Mesodermal cell (in vitro differentiated cells): ENCODE measurements around the gene ALK.
"Not testable (repeated sequence)": the region's sequence is repeated elsewhere in the genome, so short reads cannot be mapped to it uniquely, and the experiment has no call there.

Experiments
- H3K27ac ChIP-seq: 2 replicates; pipeline ENCODE4 v1.7.0; 2013; ENCODE audit warnings: mild to moderate bottlenecking, low read depth, low read length, moderate library complexity; ENCODE audit not compliant: severe bottlenecking
- H3K36me3 ChIP-seq: 2 replicates; pipeline ENCODE4 v1.7.1; 2013; ENCODE audit warnings: mild to moderate bottlenecking, low read length, moderate library complexity; ENCODE audit not compliant: control insufficient read depth, insufficient read depth
- H3K4me1 ChIP-seq: one replicate; pipeline ENCODE4 v1.7.1; 2013; ENCODE audit warnings: mild to moderate bottlenecking, low read length; ENCODE audit not compliant: insufficient read depth, control insufficient read depth, poor library complexity, severe bottlenecking
- H3K4me3 ChIP-seq: 2 replicates; pipeline ENCODE4 v1.7.0; 2013; ENCODE audit warnings: low read length, control low read depth, mild to moderate bottlenecking; ENCODE audit not compliant: insufficient read depth, poor library complexity, severe bottlenecking; ENCODE audit errors: extremely low read depth
- H3K9me3 ChIP-seq: 2 replicates; pipeline ENCODE4 v1.7.1; 2013; ENCODE audit warnings: mild to moderate bottlenecking, low read length, moderate library complexity; ENCODE audit not compliant: control insufficient read depth
- WGBS, 2 experiments: methylation state at CpG; one replicate each; pipeline ENCODE4 v1.1.5; 2013; ENCODE audit warnings: missing lambda C conversion rate in 2 of 2; ENCODE audit not compliant: insufficient coverage in 2 of 2; 5-methylcytosine and 5-hydroxymethylcytosine counted together

The ALK gene

DNA sequence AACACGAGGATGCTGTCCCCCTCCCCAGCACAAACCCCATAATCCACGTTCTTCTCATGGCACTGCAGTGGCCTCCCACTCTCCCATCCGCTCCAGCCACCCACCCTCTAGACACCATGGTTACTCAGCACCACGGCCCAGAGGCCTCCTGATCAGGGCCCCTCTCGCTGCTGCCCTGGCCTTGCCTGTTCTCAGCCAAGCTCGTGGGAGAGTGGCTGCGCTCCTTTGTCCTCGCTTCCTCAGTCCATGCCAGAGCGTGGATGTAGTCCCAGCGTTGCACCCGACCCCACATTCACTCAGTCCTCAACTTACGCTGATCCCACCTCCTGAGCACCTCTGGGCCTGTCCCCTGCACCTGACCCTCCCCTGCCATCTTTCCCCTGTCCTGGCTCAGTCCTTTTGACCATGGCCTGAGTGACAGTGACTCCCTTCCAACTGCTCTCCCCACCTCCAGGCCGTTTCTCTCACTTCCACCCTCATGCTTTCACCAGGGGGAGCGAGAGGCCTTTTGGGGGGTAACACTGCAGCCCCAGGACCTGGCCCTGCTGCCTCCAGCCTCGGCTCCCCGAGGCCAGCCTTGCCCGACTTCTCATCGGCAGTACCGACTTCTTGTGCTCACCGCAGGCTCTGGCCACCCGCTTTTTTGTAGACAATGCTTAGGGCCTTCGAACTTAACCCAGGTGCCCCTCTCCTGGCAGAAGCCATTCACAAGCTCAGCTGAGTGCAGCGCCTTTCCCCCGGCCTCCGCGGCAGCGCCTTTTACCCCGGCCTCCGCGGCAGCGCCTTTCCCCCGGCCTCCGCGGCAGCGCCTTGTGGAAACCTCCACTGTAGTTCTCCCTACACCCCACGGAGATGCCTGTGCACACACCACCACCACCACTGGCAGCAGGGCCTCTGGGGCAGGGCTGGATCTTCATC lies 674.7 kb downstream of the ALK start:
- Histone ChIP-seq H3K4me1 (no peaks in the 10 kb centered on the region), H3K4me3 (no peak overlapping the region), H3K36me3 (no peaks in the 10 kb centered on the region), H3K9me3 (no peaks in the 10 kb centered on the region), H3K27ac (no peak overlapping the region)
- 90 to 92% methylated on average over 34 of the region's 36 CpGs for WGBS, 2 experiments

DNA sequence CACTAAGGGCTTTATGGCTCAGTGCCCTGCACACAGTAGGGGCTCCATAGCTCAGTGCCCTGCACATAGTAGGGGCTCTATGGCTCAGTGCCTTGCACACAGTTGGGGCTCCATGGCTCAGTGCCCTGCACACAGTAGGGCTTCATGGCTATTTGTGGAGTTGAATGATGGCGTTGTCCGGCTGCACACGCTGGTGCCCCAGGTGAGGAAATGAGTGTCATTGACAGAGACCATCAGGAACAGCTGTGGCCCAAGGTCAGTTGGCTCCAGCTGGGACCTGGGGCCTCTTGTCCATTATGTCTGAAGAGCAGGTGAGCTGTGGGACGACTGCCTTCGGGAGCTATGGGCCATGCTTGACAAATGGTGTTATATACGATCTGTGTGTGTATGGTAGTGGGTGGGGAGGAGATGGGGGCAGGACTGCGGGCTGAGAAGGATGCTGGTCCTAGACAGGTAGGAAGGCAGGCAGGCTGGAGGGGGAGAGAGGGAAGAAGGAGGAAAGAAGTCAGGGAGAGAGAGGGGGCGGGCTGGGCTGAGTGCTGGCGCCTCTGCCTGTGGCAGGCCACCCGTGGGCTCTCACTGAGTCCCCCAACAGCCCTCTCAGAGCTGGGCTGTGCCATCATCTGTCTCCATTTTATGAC lies 675.5 kb downstream of the ALK start:
- WGBS, 2 experiments = 96% methylated on average over 6 to 9 of the region's 10 CpGs
- Histone ChIP-seq H3K4me3 (no peak overlapping the region), H3K4me1 (no peaks in the 10 kb centered on the region), H3K9me3 (no peaks in the 10 kb centered on the region), H3K36me3 (no peaks in the 10 kb centered on the region), H3K27ac (no peak overlapping the region)

DNA sequence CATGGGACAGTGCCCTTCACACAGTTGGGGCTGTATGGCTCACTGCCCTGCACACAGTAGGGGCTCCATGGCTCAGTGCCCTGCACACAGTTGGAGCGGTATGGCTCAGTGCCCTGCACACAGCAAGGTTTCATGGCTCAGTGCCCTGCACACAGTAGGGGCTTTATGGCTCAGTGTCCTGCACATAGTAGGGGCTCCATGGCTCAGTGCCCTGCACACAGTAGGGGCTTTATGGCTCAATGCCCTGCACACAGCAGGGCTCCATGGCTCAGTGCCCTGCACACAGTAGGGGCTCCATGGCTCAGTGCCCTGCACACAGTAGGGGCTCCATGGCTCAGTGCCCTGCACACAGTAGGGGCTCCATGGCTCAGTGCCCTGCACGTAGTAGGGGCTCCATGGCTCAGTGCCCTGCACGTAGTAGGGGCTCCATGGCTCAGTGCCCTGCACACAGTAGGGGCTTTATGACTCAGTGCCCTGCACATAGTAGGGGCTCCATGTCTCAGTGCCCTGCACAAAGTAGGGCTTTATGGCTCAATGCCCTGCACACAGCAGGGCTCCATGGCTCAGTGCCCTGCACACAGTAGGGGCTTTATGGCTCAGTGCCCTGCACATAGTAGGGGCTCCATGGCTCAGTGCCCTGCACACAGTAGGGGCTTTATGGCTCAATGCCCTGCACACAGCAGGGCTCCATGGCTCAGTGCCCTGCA lies 676.2 kb downstream of the ALK start:
- H3K27ac ChIP-seq, H3K4me1 ChIP-seq, H3K4me3 ChIP-seq, H3K9me3 ChIP-seq, H3K36me3 ChIP-seq: not testable (repeated sequence)
- WGBS, 2 experiments = 84 to 100% methylated on average over 3 of the region's 3 CpGs

DNA sequence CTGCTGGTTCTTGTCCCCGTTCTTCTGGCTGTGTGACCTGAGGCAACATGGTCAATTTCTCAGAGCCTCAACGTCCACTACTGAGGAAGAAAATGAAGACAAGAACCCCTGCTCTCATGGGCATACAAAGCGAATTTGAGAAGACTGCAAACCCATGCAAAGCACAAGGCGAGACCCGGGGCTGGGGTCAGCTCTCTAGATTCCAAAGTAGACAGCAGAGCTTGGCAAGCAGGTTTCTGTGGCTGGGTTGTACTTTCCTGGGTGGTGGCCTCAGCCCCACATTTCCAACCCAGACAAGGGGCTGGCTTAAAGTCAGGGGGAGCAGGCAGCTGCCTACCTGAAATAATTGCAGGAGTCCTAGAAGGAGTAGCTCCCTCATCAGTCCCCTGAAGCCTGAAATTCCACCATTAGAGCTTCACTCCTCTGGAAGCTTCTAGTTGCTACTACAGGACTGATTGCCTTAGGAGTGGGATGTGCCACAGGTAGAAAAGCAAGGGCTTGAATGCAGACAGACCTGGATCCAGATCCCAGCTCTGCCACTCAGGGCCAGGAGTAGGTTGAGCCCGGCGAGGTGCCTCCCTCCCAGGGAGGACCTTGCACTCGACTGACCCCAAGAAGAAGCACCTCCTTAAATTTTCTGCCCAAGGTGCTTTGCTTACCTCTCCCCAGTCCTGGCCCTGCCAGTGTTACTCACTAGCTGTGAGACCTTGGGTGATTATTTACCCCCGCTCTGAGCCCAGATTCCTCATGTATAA lies 678.6 kb downstream of the ALK start:
- Histone ChIP-seq H3K4me3 (no peak overlapping the region), H3K9me3 (no peaks in the 10 kb centered on the region), H3K4me1 (peaks cover 3% of the 10 kb centered on the region), H3K27ac (no peak overlapping the region), H3K36me3 (no peaks in the 10 kb centered on the region)
- WGBS, 2 experiments = 76 to 87% methylated on average over 8 of the region's 9 CpGs

DNA sequence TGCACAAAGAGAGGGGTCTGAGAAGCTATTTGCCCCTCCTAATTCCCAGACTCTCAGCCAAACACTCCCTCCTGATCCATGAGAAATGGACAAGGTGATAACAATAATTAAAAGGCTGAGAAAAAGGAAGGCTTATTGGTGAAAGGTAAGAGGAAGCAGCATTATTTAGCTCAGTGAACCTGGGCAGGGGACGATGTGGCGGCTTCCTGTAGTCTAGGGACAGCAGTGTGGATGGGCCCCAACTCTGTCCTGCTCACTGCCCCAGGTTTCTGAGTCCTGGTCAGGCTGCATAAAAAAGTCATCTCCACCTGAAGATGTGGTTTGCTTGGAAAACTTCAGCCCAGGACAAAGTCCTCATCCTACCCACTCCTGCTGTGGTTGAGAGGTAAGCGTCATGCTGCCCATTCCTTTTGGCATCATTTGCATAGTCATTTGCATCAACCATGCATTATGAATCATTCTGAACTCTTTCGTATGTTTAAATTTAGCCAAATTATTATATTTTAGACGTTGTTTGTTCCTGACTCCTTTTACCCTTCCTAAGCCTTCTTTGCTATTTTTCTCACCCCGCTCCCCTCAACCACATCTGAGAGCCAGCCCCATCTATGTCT lies 679.3 kb downstream of the ALK start:
- peaks cover 3% of the 10 kb centered on the region for H3K4me1 ChIP-seq
- WGBS, 2 experiments = 95 to 100% methylated on average over 3 to 5 of the region's 6 CpGs
- H3K9me3 ChIP-seq = no peaks in the 10 kb centered on the region
- no peaks in the 10 kb centered on the region for H3K36me3 ChIP-seq
- H3K4me3 ChIP-seq = no peak overlapping the region
- no peak overlapping the region for H3K27ac ChIP-seq

- no peaks in the 10 kb centered on the region for H3K9me3 ChIP-seq
- H3K36me3 ChIP-seq = no peaks in the 10 kb centered on the region
- H3K4me1 ChIP-seq = peaks cover 3% of the 10 kb centered on the region
- no peak overlapping the region for H3K27ac ChIP-seq
- H3K4me3 ChIP-seq = no peak overlapping the region
- 86 to 96% methylated on average over 3 of the region's 4 CpGs for WGBS, 2 experiments
These were observed 680.0 kb downstream of the ALK start for GRCh38 chr2:29241341-29241740.

DNA sequence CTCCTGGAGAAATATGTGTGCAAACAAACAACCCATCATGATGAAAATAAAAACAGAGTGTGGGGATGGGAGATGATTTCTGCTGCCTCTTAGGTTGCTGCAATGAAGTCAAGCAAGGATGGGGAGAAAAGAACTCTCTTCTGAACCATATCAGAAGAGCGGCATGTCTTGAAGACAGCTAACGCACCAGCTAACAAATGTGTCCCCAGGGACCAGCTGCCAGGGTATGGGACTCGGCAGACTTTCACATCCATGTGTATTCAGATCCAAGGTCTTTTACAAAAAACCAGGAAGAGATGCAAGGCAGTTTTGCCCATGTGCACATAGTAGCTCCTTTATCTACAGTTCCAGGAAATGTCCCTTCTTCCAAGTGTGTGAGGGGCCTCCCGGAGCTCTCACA lies 680.8 kb downstream of the ALK start:
- H3K4me1 ChIP-seq = peaks cover 3% of the 10 kb centered on the region
- no peaks in the 10 kb centered on the region for H3K9me3 ChIP-seq
- no peak overlapping the region for H3K4me3 ChIP-seq
- H3K27ac ChIP-seq = no peak overlapping the region
- no peaks in the 10 kb centered on the region for H3K36me3 ChIP-seq
- 89 to 91% methylated on average over 3 to 4 of the region's 4 CpGs for WGBS, 2 experiments

DNA sequence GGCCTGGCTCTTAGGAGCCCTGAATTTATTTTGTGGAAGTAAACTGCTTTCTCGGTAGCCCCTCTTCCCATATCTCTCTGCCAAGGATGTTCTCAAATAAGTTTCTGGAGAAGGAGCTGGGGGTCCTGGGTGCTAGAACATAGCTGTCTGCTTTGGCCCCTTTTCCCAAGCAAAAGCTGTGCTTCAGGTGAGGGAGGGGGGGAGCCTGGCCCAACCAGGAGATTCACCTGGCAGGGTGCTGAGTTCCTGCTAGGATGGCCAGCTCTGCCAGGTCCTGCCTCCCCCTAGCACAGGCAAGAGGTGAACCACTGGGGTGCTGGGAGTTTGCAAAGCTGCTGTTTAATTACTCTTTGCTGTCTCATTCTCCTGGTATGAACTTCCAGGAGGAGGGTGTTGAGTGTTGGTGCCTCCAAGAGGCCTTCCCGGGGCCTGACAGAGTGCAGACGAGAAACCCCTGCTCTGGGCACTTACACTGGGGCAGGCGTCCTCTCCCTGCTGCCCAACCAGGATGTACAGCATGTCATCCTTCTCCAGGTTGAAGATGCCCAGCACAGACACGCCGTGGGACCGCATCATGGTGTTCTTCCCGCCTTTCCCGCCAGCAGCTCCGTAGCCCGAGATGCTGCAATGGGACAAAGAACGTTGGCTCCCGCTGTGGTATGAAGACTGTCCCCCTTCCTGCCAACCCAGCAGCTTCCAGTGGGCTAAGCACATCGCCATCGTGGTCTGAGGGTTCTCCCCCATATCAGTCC lies 682.0 kb downstream of the ALK start:
- Histone ChIP-seq H3K27ac (no peak overlapping the region), H3K4me3 (no peak overlapping the region), H3K9me3 (no peaks in the 10 kb centered on the region), H3K4me1 (peaks cover 3% of the 10 kb centered on the region), H3K36me3 (no peaks in the 10 kb centered on the region)
- WGBS, 2 experiments = 89 to 90% methylated on average over 12 of the region's 15 CpGs

DNA sequence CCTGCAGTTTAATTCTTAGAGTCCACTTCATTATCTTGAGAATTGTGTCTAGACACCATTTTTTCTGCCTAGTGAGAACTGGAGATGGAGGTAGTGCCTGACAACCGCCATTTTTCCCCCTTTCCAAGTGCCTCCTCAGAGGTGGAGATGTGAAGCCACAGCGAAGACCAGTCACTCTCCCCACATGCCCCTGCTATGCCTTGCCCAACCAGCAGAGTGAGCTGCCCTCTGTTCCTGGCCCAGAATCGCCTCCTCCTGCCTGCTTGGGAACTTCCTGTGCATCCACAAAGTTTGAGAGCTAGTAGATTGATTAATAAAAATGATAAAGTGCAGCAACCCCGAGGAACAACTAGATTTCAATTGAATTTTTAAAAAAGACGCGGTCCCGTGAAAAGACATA lies 682.9 kb downstream of the ALK start:
- Histone ChIP-seq H3K27ac (no peak overlapping the region), H3K4me1 (peaks cover 3% of the 10 kb centered on the region), H3K36me3 (no peaks in the 10 kb centered on the region), H3K9me3 (no peaks in the 10 kb centered on the region), H3K4me3 (no peak overlapping the region)
- 62 to 73% methylated on average over 5 to 6 of the region's 7 CpGs for WGBS, 2 experiments
